HEK293 (cell line): ENCODE results near the gene ASXL2.

ENCODE experiments used
- CTCF ChIA-PET: fragments of 350-600 bp; formaldehyde crosslinking; extraction: SDS; loops from one replicate; lab custom pipeline; 2021; ENCODE audit warnings: antibody characterized with exemption; lab: Yijun Ruan, JAX
- POLR2A ChIA-PET: fragments of 300-600 bp; formaldehyde crosslinking; extraction: SDS; loops from one replicate; lab custom pipeline; 2020; ENCODE audit warnings: antibody characterized with exemption, inconsistent platforms; lab: Yijun Ruan, JAX
- H3K27ac ChIP-seq: fragments of 200-500 bp; sonication (Bioruptor generic); 2 replicates; pipeline ENCODE4 v1.5.1; 2014; ENCODE audit warnings: low read depth, low read length, control low read depth, inconsistent platforms; ENCODE audit errors: extremely low read depth
- H3K36me3 ChIP-seq, 2 experiments: fragments of 200-500 bp in 1 of 2; sonication (Bioruptor generic) in 1 of 2; 1 replicate in 1 of 2; 2 replicates in 1 of 2; pipeline ENCODE4 v1.5.1; 2014 to 2017; ENCODE audit warnings: inconsistent platforms in 2 of 2, low read length in 2 of 2; ENCODE audit not compliant: control insufficient read depth in 2 of 2, insufficient read depth in 1 of 2
- H3K4me1 ChIP-seq: fragments of 200-500 bp; sonication (Bioruptor generic); 2 replicates; pipeline ENCODE4 v1.5.1; 2014; ENCODE audit warnings: mild to moderate bottlenecking, low read length, inconsistent platforms; ENCODE audit not compliant: control insufficient read depth, insufficient read depth
- H3K4me3 ChIP-seq: 2 replicates; pipeline ENCODE4 v1.5.1; 2011; ENCODE audit warnings: low read depth, mild to moderate bottlenecking, control low read depth, low read length, moderate library complexity
- H3K9me3 ChIP-seq: fragments of 200-500 bp; sonication (Bioruptor generic); 2 replicates; pipeline ENCODE4 v1.5.1; 2014; ENCODE audit warnings: low read depth, low read length, inconsistent platforms; ENCODE audit not compliant: control insufficient read depth, insufficient read depth
- EGR2 ChIP-seq: fragments of 450-650 bp; formaldehyde crosslinking; IDR thresholded peaks from 2 replicates; pipeline ENCODE4 v1.5.1; 2016; ENCODE audit warnings: low read depth, missing biosample characterization, missing genetic modification characterization
- KLF10 ChIP-seq: fragments of 450-650 bp; IDR thresholded peaks from 2 replicates; pipeline ENCODE4 v1.5.1; 2018; ENCODE audit warnings: missing biosample characterization, mild to moderate bottlenecking, missing genetic modification characterization
- OVOL3 ChIP-seq: fragments of 450-650 bp; formaldehyde crosslinking; IDR thresholded peaks from 2 replicates; pipeline ENCODE4 v1.5.1; 2016; ENCODE audit warnings: missing biosample characterization, missing genetic modification characterization
- PRDM6 ChIP-seq: fragments of 450-650 bp; formaldehyde crosslinking; IDR thresholded peaks from 2 replicates; pipeline ENCODE4 v1.5.1; 2017; ENCODE audit warnings: missing biosample characterization, missing genetic modification characterization
- REPIN1 ChIP-seq: fragments of 450-650 bp; formaldehyde crosslinking; IDR thresholded peaks from 2 replicates; pipeline ENCODE4 v1.5.1; 2017; ENCODE audit warnings: missing biosample characterization, missing genetic modification characterization, low read depth
- SCRT1 ChIP-seq: fragments of 450-650 bp; formaldehyde crosslinking; IDR thresholded peaks from 2 replicates; pipeline ENCODE4 v1.5.1; 2016; ENCODE audit warnings: missing biosample characterization, missing genetic modification characterization, borderline replicate concordance
- ZBTB10 ChIP-seq: fragments of 450-650 bp; formaldehyde crosslinking; IDR thresholded peaks from 2 replicates; pipeline ENCODE4 v1.5.1; 2016; ENCODE audit warnings: missing biosample characterization, missing genetic modification characterization
- ZBTB17 ChIP-seq: fragments of 450-650 bp; formaldehyde crosslinking; IDR thresholded peaks from 2 replicates; pipeline ENCODE4 v1.5.1; 2016; ENCODE audit warnings: missing biosample characterization, missing genetic modification characterization
- ZNF112 ChIP-seq: fragments of 450-650 bp; formaldehyde crosslinking; IDR thresholded peaks from 2 replicates; pipeline ENCODE4 v1.5.0; 2017; ENCODE audit warnings: missing biosample characterization, missing genetic modification characterization
- ZNF169 ChIP-seq: fragments of 450-650 bp; formaldehyde crosslinking; IDR thresholded peaks from 2 replicates; pipeline ENCODE4 v1.5.1; 2016; ENCODE audit warnings: missing biosample characterization, missing genetic modification characterization
- ZNF221 ChIP-seq: fragments of 450-650 bp; formaldehyde crosslinking; IDR thresholded peaks from 2 replicates; pipeline ENCODE4 v1.5.1; 2017; ENCODE audit warnings: missing biosample characterization, missing genetic modification characterization, borderline replicate concordance
- ZNF248 ChIP-seq: fragments of 450-650 bp; formaldehyde crosslinking; IDR thresholded peaks from 2 replicates; pipeline ENCODE4 v1.5.1; 2017; ENCODE audit warnings: missing biosample characterization, missing genetic modification characterization
- ZNF324 ChIP-seq: fragments of 450-650 bp; formaldehyde crosslinking; IDR thresholded peaks from 2 replicates; pipeline ENCODE4 v1.5.1; 2016; ENCODE audit warnings: missing biosample characterization, missing genetic modification characterization
- ZNF335 ChIP-seq: fragments of 450-650 bp; formaldehyde crosslinking; conservative IDR thresholded peaks from 2 replicates; pipeline ENCODE4 v1.5.1; 2016; ENCODE audit warnings: missing biosample characterization, missing genetic modification characterization
- ZNF514 ChIP-seq: fragments of 450-650 bp; formaldehyde crosslinking; IDR thresholded peaks from 2 replicates; pipeline ENCODE4 v1.5.1; 2016; ENCODE audit warnings: missing biosample characterization, missing genetic modification characterization
- ZNF544 ChIP-seq: fragments of 450-650 bp; formaldehyde crosslinking; IDR thresholded peaks from 2 replicates; pipeline ENCODE4 v1.5.0; 2017; ENCODE audit warnings: missing biosample characterization, missing genetic modification characterization
- ZNF548 ChIP-seq: fragments of 450-650 bp; formaldehyde crosslinking; IDR thresholded peaks from 2 replicates; pipeline ENCODE4 v1.5.1; 2016; ENCODE audit warnings: missing biosample characterization, missing genetic modification characterization
- ZNF555 ChIP-seq: fragments of 450-650 bp; formaldehyde crosslinking; conservative IDR thresholded peaks from 2 replicates; pipeline ENCODE4 v1.5.1; 2017; ENCODE audit warnings: missing biosample characterization, mild to moderate bottlenecking, missing genetic modification characterization, inconsistent platforms
- ZNF621 ChIP-seq: fragments of 450-650 bp; formaldehyde crosslinking; IDR thresholded peaks from 2 replicates; pipeline ENCODE4 v1.5.1; 2017; ENCODE audit warnings: missing biosample characterization, missing genetic modification characterization
- ZNF624 ChIP-seq: fragments of 450-650 bp; formaldehyde crosslinking; IDR thresholded peaks from 2 replicates; pipeline ENCODE4 v1.5.1; 2017; ENCODE audit warnings: missing biosample characterization, missing genetic modification characterization
- ZNF747 ChIP-seq: fragments of 450-650 bp; formaldehyde crosslinking; IDR thresholded peaks from 2 replicates; pipeline ENCODE4 v1.5.1; 2016; ENCODE audit warnings: missing biosample characterization, missing genetic modification characterization
- ZNF777 ChIP-seq: fragments of 450-650 bp; formaldehyde crosslinking; IDR thresholded peaks from 2 replicates; pipeline ENCODE4 v1.5.1; 2017; ENCODE audit warnings: missing biosample characterization, missing genetic modification characterization, borderline replicate concordance
- TF ChIP-seq, protein P1 (sequence below): fragments of 450-650 bp; formaldehyde crosslinking; IDR thresholded peaks from 2 replicates; pipeline ENCODE4 v1.5.1; 2017; ENCODE audit warnings: missing biosample characterization, missing genetic modification characterization

Gene ASXL2

DNA sequence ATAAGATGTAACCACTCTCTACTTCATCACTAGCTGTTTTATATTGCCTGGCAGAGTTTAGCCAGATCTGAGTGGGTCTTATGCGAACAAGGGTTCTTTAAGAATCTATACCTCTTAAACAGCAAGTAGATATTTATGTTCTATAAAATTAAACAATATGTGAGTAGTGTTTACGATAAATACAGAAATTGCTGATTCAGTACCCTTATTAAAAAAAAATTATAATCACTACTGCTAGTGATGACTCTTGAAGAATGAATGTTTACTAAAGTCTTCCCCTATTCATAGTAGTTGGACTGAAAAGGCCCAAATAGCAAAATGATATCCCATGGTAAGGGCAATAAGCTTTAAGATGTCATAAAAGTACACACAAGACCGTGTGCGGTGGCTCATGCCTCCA lies 106.2 kb downstream of the ASXL2 start (continued):
- no peak for TF ChIP-seq EGR2 (tag by site-specific recombination)
- no peak for TF ChIP-seq ZNF112 (tag by site-specific recombination)
- no peak for TF ChIP-seq ZNF555 (tag by site-specific recombination)
- TF ChIP-seq ZNF621 (tag by site-specific recombination), result no peak
- no peak for TF ChIP-seq ZBTB10 (tag by site-specific recombination)
- TF ChIP-seq, all 188 proteins: peak for 0

GRCh38 chr2:25763575-25763974 lies 114.7 kb downstream of the ASXL2 start:
- H3K36me3 ChIP-seq, result peaks cover 18 to 30% of the 10 kb centered on the region in 2 experiments
- H3K4me3 ChIP-seq, result no peak overlapping the region
- POLR2A ChIA-PET, result no interaction called here
- H3K9me3 ChIP-seq, result no peaks in the 10 kb centered on the region
- TF ChIP-seq, protein P1, sequence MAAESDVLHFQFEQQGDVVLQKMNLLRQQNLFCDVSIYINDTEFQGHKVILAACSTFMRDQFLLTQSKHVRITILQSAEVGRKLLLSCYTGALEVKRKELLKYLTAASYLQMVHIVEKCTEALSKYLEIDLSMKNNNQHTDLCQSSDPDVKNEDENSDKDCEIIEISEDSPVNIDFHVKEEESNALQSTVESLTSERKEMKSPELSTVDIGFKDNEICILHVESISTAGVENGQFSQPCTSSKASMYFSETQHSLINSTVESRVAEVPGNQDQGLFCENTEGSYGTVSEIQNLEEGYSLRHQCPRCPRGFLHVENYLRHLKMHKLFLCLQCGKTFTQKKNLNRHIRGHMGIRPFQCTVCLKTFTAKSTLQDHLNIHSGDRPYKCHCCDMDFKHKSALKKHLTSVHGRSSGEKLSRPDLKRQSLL (tag by site-specific recombination), result no peak
- TF ChIP-seq OVOL3 (tag by site-specific recombination), result no peak
- no peak for TF ChIP-seq ZNF514 (tag by site-specific recombination)
- TF ChIP-seq ZNF544 (tag by site-specific recombination), result no peak
- no peak for TF ChIP-seq ZNF335 (tag by site-specific recombination)
- no peak for TF ChIP-seq ZBTB17 (tag by site-specific recombination)
- no peak for TF ChIP-seq ZNF248 (tag by site-specific recombination)
- no peak for TF ChIP-seq ZNF324 (tag by site-specific recombination)
- TF ChIP-seq PRDM6 (tag by site-specific recombination), result no peak
- TF ChIP-seq ZNF548, result no peak
- TF ChIP-seq SCRT1 (tag by site-specific recombination), result no peak
- TF ChIP-seq ZNF747 (tag by site-specific recombination), result no peak
- no peak for TF ChIP-seq REPIN1
- no peak for TF ChIP-seq ZNF221 (tag by site-specific recombination)
- TF ChIP-seq ZNF624 (tag by site-specific recombination), result no peak
- TF ChIP-seq KLF10 (tag by site-specific recombination), result no peak
- TF ChIP-seq ZNF777 (tag by site-specific recombination), result no peak
- no peak for TF ChIP-seq ZNF169 (tag by site-specific recombination)
- CTCF ChIA-PET, result no interaction called here
- no peak overlapping the region for H3K27ac ChIP-seq
- no peaks in the 10 kb centered on the region for H3K4me1 ChIP-seq
